ENCODE results near the gene PLCH1. TPM values are rescaled to one million over a fixed set of nuclear protein-coding genes. Genes with fewer than 3 reads are reported as not detected.

The PLCH1 gene
- total and polyA plus RNA-seq, 2 donors (not counting 1 experiment from before 2014, with no cell fraction given), result under 0.01 to 0.03 TPM

DNA sequence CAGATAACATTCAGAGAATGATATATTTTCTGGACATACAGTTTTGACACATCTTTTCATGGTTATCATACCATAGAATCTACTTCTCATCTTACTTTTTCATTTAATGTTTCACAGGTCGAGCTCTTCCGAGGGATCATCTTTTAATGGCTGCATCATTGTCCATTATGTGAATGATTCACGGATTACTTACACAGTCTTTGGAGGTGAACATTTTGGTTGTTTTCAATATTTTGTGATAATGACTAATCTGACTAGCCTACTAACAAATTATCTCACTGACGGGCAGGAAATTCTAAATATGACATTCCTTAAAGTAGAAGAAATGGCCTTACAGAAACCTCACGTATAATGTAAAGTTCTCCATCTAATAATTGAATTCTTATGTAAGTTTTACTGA lies 242.2 kb downstream of the PLCH1 start:
- Histone ChIP-seq H3K4me1 (ENCODE audit: control insufficient read depth, extremely low read depth, insufficient read depth, low read length) (no peaks in the 10 kb centered on the region), H3K9ac (ENCODE audit: insufficient read depth, low read length) (no peak overlapping the region), H3K27me3 (ENCODE audit: control insufficient read depth, insufficient read depth, low read length) (no peaks in the 10 kb centered on the region), H2AFZ (ENCODE audit: low read length) (no peak overlapping the region), H3K9me3 (ENCODE audit: control insufficient read depth, insufficient read depth, low read depth, low read length) (no peaks in the 10 kb centered on the region), H3K36me3 (ENCODE audit: control insufficient read depth, insufficient read depth, low read length) (no peaks in the 10 kb centered on the region), H3K4me3 (replicated peaks in 1 of 4; ENCODE audit: control extremely low read depth in 1 of 4, insufficient read depth in 1 of 4, low read depth in 3 of 4, low read length in 4 of 4) (no peak overlapping the region), H4K20me1 (ENCODE audit: control insufficient read depth, extremely low read depth, insufficient read depth, low read length) (no peaks in the 10 kb centered on the region), H3K79me2 (ENCODE audit: control insufficient read depth, insufficient read depth, low read length) (no peaks in the 10 kb centered on the region), H3K4me2 (ENCODE audit: extremely low read depth, insufficient read depth, low read length) (no peak overlapping the region), H3K27ac (ENCODE audit: insufficient read depth, low read length) (no peak overlapping the region)
- TF ChIP-seq EZH2 (IDR thresholded peaks at IDR 0.05; ENCODE audit: low read length, missing control alignments), result no peak
- TF ChIP-seq, protein P1, sequence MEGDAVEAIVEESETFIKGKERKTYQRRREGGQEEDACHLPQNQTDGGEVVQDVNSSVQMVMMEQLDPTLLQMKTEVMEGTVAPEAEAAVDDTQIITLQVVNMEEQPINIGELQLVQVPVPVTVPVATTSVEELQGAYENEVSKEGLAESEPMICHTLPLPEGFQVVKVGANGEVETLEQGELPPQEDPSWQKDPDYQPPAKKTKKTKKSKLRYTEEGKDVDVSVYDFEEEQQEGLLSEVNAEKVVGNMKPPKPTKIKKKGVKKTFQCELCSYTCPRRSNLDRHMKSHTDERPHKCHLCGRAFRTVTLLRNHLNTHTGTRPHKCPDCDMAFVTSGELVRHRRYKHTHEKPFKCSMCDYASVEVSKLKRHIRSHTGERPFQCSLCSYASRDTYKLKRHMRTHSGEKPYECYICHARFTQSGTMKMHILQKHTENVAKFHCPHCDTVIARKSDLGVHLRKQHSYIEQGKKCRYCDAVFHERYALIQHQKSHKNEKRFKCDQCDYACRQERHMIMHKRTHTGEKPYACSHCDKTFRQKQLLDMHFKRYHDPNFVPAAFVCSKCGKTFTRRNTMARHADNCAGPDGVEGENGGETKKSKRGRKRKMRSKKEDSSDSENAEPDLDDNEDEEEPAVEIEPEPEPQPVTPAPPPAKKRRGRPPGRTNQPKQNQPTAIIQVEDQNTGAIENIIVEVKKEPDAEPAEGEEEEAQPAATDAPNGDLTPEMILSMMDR (conservative IDR thresholded peaks at IDR 0.05 in 1 of 2, IDR thresholded peaks at IDR 0.05 in 1 of 2; ENCODE audit: low read depth in 1 of 2, low read length in 2 of 2), result no peak
- no peak for DNase-seq (ENCODE audit: low read depth in 2 of 2)

DNA sequence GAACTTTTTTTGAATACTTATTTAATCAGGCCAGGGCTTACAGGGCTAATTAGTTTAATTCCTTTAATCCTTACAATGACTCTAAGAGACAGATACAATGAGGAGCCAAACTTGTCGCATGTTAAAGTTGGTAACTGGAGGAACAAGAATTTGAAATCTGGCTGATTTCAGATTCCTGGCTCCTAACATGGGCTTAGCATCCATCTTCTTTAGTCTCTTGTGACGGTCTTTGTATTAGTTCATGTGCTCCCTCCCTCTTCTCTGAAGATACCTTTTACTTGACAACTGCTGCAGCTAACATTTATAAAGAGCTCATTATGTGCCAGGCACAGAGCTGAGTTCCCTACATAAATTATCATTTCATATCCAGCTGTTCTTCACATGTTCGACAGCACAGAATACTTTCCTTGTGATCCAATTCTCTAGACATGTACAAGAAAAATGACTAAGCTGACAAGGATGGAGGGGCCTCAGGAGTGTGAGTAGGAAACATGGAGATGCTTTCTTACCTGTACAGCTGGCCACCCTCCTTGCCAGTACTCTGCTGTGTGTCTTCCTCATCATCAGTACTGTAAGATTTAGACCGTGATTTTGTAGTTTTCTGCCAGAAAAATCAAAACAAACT lies 244.6 kb downstream of the PLCH1 start:
- Histone ChIP-seq H3K4me2 (ENCODE audit: extremely low read depth, insufficient read depth, low read length) (no peak overlapping the region), H2AFZ (ENCODE audit: low read length) (no peak overlapping the region), H3K27ac (ENCODE audit: insufficient read depth, low read length) (no peak overlapping the region), H3K4me3 (replicated peaks in 1 of 4; ENCODE audit: control extremely low read depth in 1 of 4, insufficient read depth in 1 of 4, low read depth in 3 of 4, low read length in 4 of 4) (no peak overlapping the region), H3K9ac (ENCODE audit: insufficient read depth, low read length) (no peak overlapping the region), H4K20me1 (ENCODE audit: control insufficient read depth, extremely low read depth, insufficient read depth, low read length) (no peaks in the 10 kb centered on the region), H3K4me1 (ENCODE audit: control insufficient read depth, extremely low read depth, insufficient read depth, low read length) (no peaks in the 10 kb centered on the region), H3K79me2 (ENCODE audit: control insufficient read depth, insufficient read depth, low read length) (no peaks in the 10 kb centered on the region), H3K9me3 (ENCODE audit: control insufficient read depth, insufficient read depth, low read depth, low read length) (no peaks in the 10 kb centered on the region), H3K36me3 (ENCODE audit: control insufficient read depth, insufficient read depth, low read length) (no peaks in the 10 kb centered on the region), H3K27me3 (ENCODE audit: control insufficient read depth, insufficient read depth, low read length) (no peaks in the 10 kb centered on the region)
- no peak for TF ChIP-seq EZH2 (IDR thresholded peaks at IDR 0.05; ENCODE audit: low read length, missing control alignments)
- TF ChIP-seq, protein P1 (conservative IDR thresholded peaks at IDR 0.05 in 1 of 2, IDR thresholded peaks at IDR 0.05 in 1 of 2; ENCODE audit: low read depth in 1 of 2, low read length in 2 of 2), result no peak
- DNase-seq (ENCODE audit: low read depth in 2 of 2), result peak in 1 of 2 donors; percentile 9

DNA sequence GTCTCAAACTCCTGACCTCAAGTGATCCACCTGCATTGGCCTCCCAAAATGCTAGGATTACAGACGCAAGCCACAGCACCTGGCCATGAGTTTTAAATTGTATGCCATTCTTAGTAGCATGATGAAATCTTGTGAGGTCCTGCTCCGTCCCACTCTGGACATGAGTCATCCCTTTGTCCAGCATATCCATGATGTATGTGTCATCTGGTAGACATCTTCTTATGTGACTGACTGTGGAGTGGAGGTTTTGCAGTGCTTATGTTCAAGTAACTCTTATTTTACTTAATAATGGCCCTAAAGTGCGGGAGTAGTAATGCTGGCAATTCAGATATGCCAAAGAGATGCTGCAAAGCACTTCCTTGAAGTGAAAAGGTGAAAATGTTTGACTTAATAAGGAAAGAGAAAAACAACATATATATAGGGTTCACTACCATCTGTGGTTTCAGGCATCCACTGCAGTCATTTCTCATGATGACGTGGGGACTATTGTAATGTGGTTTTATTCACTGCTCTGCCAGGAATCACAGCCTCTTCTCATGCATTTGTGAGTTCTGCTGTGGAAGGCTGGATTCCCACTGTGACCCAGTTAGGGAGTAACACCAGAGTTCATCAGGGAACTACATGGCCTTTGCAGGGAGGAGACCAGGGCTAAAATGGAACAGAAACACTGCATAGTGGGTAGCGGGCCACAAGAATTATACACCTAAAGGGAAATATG lies 246.8 kb downstream of the PLCH1 start:
- TF ChIP-seq, protein P1 (conservative IDR thresholded peaks at IDR 0.05 in 1 of 2, IDR thresholded peaks at IDR 0.05 in 1 of 2; ENCODE audit: low read depth in 1 of 2, low read length in 2 of 2), result no peak
- TF ChIP-seq EZH2 (IDR thresholded peaks at IDR 0.05; ENCODE audit: low read length, missing control alignments), result no peak
- H2AFZ ChIP-seq (ENCODE audit: low read length), result no peak overlapping the region
- no peaks in the 10 kb centered on the region for H4K20me1 ChIP-seq (ENCODE audit: control insufficient read depth, extremely low read depth, insufficient read depth, low read length)
- no peaks in the 10 kb centered on the region for H3K4me1 ChIP-seq (ENCODE audit: control insufficient read depth, extremely low read depth, insufficient read depth, low read length)
- H3K4me3 ChIP-seq (replicated peaks in 1 of 4; ENCODE audit: control extremely low read depth in 1 of 4, insufficient read depth in 1 of 4, low read depth in 3 of 4, low read length in 4 of 4), result no peak overlapping the region
- H3K27ac ChIP-seq (ENCODE audit: insufficient read depth, low read length), result no peak overlapping the region
- H3K9me3 ChIP-seq (ENCODE audit: control insufficient read depth, insufficient read depth, low read depth, low read length), result no peaks in the 10 kb centered on the region
- no peaks in the 10 kb centered on the region for H3K79me2 ChIP-seq (ENCODE audit: control insufficient read depth, insufficient read depth, low read length)
- no peak overlapping the region for H3K4me2 ChIP-seq (ENCODE audit: extremely low read depth, insufficient read depth, low read length)
- peak; percentile 69 to 96 for DNase-seq (ENCODE audit: low read depth in 2 of 2)
- no peaks in the 10 kb centered on the region for H3K27me3 ChIP-seq (ENCODE audit: control insufficient read depth, insufficient read depth, low read length)
- no peak overlapping the region for H3K9ac ChIP-seq (ENCODE audit: insufficient read depth, low read length)
- H3K36me3 ChIP-seq (ENCODE audit: control insufficient read depth, insufficient read depth, low read length), result no peaks in the 10 kb centered on the region
